DND-41 (cell line): ENCODE data around the gene IL37.

Source experiments
- EZH2 ChIP-seq: IDR thresholded peaks from 3 replicates; pipeline ENCODE4 v1.6.1; 2012; ENCODE audit warnings: borderline replicate concordance, low read depth, mild to moderate bottlenecking, moderate library complexity, low read length, inconsistent platforms; ENCODE audit not compliant: severe bottlenecking
- TF ChIP-seq, protein P1 (sequence below): IDR thresholded peaks from 2 replicates; pipeline ENCODE4 v1.5.1; 2012; ENCODE audit warnings: borderline replicate concordance, low read length, moderate library complexity, mild to moderate bottlenecking; ENCODE audit not compliant: poor library complexity, severe bottlenecking; ENCODE audit errors: extremely low read depth

DNA sequence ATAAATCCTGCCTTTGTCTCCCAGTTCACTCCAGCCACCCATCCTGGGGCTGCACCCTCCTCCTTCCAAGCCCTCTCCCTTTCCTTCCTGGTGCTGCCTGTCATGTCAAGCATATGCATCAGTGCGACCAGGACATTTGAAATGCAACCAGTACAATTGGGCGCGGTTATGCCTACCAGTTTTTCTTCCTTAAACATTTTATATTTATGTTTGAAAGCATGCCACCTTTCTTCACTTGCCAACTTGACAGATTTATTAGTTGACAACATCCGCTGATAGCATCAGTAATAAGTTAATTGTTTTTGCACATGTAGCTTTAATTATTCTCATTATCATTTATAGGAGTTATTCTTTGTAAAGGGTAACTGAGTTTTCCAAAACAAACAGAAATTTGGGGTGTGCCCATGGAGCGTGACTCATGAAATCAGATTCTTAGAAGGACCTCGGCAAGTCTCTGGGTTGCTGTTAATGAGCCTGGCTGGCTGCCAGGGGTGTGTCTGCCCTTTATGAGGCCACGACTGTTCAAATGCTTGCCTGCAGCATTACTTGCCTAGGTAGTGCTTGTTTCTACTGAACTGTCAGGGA, 41.6 kb upstream of the IL37 start:
- TF ChIP-seq, protein P1, sequence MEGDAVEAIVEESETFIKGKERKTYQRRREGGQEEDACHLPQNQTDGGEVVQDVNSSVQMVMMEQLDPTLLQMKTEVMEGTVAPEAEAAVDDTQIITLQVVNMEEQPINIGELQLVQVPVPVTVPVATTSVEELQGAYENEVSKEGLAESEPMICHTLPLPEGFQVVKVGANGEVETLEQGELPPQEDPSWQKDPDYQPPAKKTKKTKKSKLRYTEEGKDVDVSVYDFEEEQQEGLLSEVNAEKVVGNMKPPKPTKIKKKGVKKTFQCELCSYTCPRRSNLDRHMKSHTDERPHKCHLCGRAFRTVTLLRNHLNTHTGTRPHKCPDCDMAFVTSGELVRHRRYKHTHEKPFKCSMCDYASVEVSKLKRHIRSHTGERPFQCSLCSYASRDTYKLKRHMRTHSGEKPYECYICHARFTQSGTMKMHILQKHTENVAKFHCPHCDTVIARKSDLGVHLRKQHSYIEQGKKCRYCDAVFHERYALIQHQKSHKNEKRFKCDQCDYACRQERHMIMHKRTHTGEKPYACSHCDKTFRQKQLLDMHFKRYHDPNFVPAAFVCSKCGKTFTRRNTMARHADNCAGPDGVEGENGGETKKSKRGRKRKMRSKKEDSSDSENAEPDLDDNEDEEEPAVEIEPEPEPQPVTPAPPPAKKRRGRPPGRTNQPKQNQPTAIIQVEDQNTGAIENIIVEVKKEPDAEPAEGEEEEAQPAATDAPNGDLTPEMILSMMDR = no peak
- no peak for TF ChIP-seq EZH2
